Right lung (tissue), 5 donors: ENCODE results near the gene FANCF. TPM values are rescaled to one million over a fixed set of nuclear protein-coding genes. Genes with fewer than 3 reads are reported as not detected.
A peak's percentile ranks its signal among the peaks of the same experiment; 100 is the strongest.

Experiments used
- DNase-seq, 2 donors: peaks; one replicate each; pipeline ENCODE4 v3.0.0-alpha.2; 2013
- polyA plus RNA-seq, 5 donors: library from polyadenylated mRNA; unstranded; fragments of 120-200 nt; gene quantifications; one replicate each; pipeline versions ENCODE4 v1.2.1 to v1.2.3, GENCODE V29; 2013; ENCODE audit warnings: inconsistent platforms in 1 of 5, low replicate concordance in 1 of 5; ENCODE audit not compliant: insufficient read length in 5 of 5, insufficient read depth in 1 of 5

The FANCF gene
- polyA plus RNA-seq, 5 donors = 12.7 to 16.0 (median 13.7) TPM

GRCh38 chr11:22633354-22633902, 7.8 kb upstream of the FANCF start:
- DNase-seq = no peak

- no peak for DNase-seq
Observed at GRCh38 chr11:22627421-22627820, 1.8 kb upstream of the FANCF start.

- no peak for DNase-seq
Observed at GRCh38 chr11:22626573-22627239, 1.1 kb upstream of the FANCF start.

DNA sequence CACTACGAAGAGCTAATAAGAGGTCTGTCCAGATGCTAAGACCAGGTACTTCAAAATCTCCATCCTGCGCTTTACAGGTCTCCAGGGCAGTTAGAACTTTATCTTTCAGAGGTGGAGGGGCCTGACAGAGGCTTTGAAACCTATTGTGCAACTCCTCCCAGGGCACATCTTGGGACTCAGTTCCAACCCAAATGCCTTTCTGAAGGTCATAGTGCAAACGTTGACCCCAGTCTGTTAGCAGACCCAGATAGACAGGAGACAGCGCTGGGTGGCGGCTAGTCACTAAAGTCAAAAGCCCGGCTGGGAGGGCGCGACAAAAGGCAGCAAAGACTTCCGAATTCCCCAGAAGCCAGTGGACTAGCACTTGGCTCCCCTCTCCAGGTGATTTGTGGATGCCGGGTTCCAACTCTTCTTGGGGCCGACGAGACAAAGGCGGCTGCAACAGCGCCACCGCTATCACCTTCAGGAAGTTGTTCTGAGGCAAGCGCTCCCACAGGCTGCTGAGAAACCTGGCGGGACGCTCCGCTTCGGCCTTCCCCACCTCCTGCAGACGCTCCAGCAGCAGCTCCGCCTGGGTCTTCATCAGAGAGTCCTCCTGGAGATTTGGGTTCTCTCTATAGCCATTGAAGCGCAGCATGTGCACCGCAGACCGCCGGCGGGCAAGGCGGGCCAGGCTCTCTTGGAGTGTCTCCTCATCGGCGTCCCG, 728 bp downstream of the FANCF start:
- DNase-seq = peak; percentile 65 to 69

GRCh38 chr11:22617868-22618267, 7.8 kb downstream of the FANCF start:
- no peak for DNase-seq

DNA sequence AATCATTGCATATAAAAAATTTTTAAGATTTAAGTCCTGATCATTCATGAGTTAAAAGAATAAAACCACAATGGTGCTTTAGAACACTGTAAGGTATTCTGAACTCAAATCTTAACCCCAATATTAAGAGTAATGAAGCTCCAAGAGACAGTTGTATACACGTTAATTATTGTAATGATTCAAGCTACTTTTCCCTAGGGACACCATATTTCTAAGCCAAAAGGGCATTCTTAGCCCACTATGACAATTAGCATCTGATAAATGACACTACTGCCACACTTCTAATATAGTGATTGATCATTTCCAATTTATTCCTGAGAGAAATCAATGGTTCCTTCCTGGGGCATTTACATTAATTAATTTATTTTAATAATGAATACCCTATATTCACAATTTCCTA, 21.7 kb downstream of the FANCF start:
- no peak for DNase-seq

GRCh38 chr11:22602504-22602903, 23.1 kb downstream of the FANCF start:
- DNase-seq = no peak

- no peak for DNase-seq
Observed at GRCh38 chr11:22599458-22599857, 26.2 kb downstream of the FANCF start.

DNA sequence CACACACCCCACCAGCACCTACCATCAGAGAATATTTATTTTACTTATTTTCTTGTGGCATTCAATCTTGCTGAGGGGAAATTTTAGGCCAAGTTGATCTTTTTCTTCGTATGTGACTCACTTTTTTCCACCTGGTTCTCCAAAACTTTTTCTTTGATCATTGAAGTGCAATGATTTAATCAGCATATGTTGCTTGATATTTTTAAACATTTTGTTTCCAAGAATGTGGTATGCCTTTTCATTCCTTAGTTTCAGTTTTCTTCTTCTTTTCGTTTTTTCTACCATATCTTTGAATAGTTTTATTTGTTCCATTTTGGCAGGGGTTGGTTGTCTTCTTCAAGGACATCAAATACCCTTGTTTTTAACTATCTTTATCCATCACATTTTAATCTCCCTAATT, 28.6 kb downstream of the FANCF start:
- DNase-seq = no peak

DNA sequence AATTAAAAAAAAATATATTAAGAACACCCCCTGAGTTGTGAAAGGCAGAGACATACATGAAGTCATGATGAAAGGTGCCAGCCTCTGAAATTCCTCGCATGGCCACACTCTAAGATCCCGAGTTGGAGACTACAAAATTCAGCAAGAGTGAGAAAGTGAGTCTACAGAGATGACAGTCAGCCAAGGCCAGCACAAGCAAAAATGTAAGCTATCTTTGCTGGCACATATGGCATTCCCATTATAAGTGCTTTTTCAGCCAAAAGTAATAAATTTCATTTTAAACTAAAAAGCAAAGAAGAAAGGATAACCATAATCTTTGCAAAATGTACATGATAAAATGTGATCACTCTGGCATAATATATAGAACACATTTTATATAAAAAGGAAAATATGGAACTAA, 40.6 kb downstream of the FANCF start:
- DNase-seq = no peak

DNA sequence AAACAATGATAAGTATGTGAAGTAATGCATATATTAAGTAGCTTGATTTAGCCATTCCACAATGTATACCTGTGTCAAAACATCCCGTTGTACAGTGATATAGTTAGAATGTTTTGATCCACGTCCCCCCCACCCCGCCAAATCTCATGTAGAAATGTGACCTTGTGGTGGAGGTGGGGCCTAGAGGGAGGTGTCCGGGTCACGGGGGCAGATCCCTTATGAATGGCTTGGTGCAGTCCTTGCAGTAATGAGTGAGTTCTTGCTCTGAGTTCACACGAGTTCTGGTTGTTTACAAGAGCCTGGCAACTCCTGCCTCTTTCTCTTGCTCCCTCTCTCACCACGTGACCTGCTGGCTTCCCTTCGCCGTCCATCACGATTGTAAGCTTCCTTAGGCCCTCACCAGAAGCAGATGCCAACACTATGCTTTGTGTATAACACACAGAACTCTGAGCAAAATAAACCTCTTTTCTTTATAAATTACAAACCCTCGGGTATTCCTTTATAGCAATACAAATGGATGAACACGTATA, 41.6 kb downstream of the FANCF start:
- DNase-seq = no peak

GRCh38 chr11:22582151-22582410, 43.5 kb downstream of the FANCF start:
- DNase-seq = no peak

DNA sequence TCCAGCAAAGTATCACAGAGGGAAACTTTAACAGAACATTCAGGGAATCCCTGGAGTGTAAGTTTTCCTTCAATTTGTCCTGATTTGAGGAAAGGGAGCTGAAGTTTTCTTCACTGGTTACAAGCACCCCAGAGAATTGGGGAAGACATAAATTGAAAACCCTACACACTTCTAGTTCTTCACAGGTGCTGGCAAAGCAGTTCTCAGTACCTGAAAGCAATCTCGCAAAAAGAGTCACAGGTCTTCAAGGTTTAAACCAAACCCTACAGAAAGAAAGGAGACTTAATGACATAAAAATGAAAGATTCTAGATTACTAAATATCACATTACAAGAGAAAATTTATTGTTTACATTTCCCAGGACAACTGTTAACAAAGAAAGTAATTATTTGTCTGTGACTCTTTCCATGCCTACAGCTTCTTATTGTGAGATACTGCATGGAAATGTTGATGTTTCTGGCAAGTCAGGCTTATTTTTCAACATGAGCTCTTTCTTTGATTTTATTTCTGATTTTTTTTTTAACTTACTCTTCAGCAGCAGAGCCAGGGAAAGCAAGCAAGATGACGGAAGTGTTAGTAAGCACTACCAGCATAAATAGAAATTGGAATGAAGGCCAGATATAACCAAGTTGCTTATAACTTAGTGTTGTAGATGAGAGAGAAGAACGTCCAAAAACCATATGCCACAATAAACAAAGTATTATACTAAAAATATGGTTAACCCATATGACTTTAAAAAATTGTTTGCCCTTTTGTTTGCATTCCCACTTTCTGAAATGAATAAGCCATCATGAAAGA, 44.1 kb downstream of the FANCF start:
- peak; percentile 12 to 32 for DNase-seq

DNA sequence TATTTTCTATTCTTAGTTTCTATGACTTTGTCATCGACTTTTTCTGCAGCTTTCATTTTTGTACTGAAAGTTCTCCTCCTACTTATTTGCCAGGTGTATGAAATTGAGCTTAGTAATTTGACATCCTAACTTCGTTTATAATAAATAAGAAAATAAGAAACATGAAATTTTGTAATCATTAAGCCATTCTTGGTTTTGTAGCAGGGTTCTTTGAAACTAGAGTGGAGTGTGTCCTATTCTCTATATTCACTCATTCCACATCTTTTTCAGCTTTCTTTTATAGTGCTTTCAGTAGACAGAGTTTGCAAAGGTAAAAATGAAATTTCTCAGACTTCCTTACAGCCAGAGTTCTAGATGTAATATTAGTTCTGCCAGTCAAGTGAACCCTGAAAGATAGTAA, 47.8 kb downstream of the FANCF start:
- DNase-seq = no peak

Other genes starting within 250 kb of the FANCF start
- 10 to 100 TPM in 2 of 5 donors, 1 to 10 TPM in 3; 8.1 to 16.0 (median 8.5) TPM for gene GAS2, start 40.8 kb upstream of the FANCF start, polyA plus RNA-seq
- 10 to 100 TPM; 23.2 to 39.0 (median 33.5) TPM for gene SVIP, start 204.0 kb upstream of the FANCF start, polyA plus RNA-seq
- not detected for gene CCDC179, start 234.7 kb upstream of the FANCF start, polyA plus RNA-seq